Mesothelial cell of epicardium (in vitro differentiated cells): ENCODE measurements around the gene VARS2. TPM values are rescaled to one million over a fixed set of nuclear protein-coding genes. Genes with fewer than 3 reads are reported as not detected.

Experiments
- DNase-seq, 2 experiments: peaks; one replicate each; pipeline ENCODE4 v3.0.0; 2021; ENCODE audit warnings: low spot score in 2 of 2; ENCODE audit not compliant: unreplicated experiment in 2 of 2
- H3K27ac Mint-ChIP-seq: 2 replicates; pipeline ENCODE4 v1.8.0; 2021; ENCODE audit warnings: mixed read lengths
- H3K27me3 Mint-ChIP-seq: 2 replicates; pipeline ENCODE4 v1.8.0; 2021; ENCODE audit warnings: low read depth, mixed read lengths
- H3K36me3 Mint-ChIP-seq: 2 replicates; pipeline ENCODE4 v1.8.0; 2021; ENCODE audit warnings: mixed read lengths
- H3K4me1 Mint-ChIP-seq: 2 replicates; pipeline ENCODE4 v1.8.0; 2021; ENCODE audit warnings: mixed read lengths
- H3K4me3 Mint-ChIP-seq: 2 replicates; pipeline ENCODE4 v1.8.0; 2021; ENCODE audit warnings: mild to moderate bottlenecking, moderate library complexity, mixed read lengths
- H3K9me3 Mint-ChIP-seq: 2 replicates; pipeline ENCODE4 v1.8.0; 2021; ENCODE audit warnings: mixed read lengths
- CTCF ChIP-seq: fragments of 200-600 bp; sonication (generic); IDR thresholded peaks from one replicate; pipeline ENCODE4 v1.5.0; 2021; ENCODE audit warnings: antibody characterized with exemption; ENCODE audit not compliant: unreplicated experiment
- total RNA-seq: library from RNA; stranded (reverse); gene quantifications from 3 replicates; pipeline ENCODE4 v1.2.1, GENCODE V29; 2021

The VARS2 gene
- total RNA-seq, 1 donor from 2014 or later = 67.4 TPM

DNA sequence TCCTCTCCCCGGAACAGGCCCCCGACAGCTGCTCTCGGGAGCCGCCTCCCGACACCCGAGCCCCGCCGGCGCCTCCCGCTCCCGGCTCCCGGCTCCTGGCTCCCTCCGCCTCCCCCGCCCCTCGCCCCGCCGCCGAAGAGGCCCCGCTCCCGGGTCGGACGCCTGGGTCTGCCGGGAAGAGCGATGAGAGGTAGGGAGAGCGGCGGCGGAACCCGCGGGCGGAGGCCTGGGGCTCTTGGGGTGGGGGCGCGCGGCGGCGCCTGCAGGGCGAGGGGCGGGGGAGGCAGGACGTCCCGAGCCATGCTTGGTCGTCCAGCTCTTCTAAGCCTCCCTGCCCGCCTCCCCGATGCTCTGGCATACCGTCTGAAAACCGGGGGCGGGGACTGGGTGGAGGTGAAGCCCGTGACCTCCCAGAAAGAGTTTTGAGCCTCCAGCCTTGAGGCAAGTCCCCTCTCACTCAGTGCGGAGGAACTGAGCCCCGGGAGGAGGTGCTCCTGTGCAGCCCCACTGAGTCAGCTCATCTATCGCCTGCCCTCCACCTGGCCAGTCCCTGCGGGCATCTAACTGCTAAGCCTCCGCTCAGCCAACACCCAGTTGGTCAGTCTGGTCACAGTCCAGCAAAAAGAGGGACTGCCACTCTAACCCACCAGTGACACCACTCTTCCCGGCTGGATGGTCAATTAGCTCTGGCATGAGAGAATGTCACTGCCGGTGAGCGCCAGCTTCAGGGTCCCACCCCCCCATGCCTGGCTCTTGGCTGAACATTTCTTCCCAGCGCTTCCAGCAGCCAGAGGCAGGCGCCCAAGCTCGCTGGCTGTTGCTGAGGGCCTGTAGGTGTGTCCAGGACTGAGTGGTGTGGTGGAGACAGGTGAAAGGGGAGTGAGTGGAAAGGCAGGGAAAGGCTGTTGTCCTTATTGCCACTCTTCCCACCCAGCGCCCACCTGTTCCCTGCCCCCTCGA is 29.2 kb upstream of the VARS2 start:
- no peak for TF ChIP-seq CTCF
- Mint-ChIP-seq H3K36me3 (peaks cover 5% of the 10 kb centered on the region), H3K27me3 (no peaks in the 10 kb centered on the region), H3K27ac (peak overlapping the region; percentile 99), H3K9me3 (no peaks in the 10 kb centered on the region), H3K4me1 (peaks cover 70% of the 10 kb centered on the region), H3K4me3 (peak overlapping the region; percentile 78)
- DNase-seq = peak in 1 of 2 experiments; percentile 55

GRCh38 chr6:30885481-30885998 is 28.5 kb upstream of the VARS2 start:
- peak in 1 of 2 experiments; percentile 42 for DNase-seq

GRCh38 chr6:30885999-30886896 is 27.8 kb upstream of the VARS2 start:
- peak overlapping the region; percentile 78 for H3K4me3 Mint-ChIP-seq
- no peak for TF ChIP-seq CTCF
- no peaks in the 10 kb centered on the region for H3K9me3 Mint-ChIP-seq
- H3K27me3 Mint-ChIP-seq = no peaks in the 10 kb centered on the region
- H3K27ac Mint-ChIP-seq = peak overlapping the region; percentile 99
- peaks cover 12% of the 10 kb centered on the region for H3K36me3 Mint-ChIP-seq
- peaks cover 64% of the 10 kb centered on the region for H3K4me1 Mint-ChIP-seq
- DNase-seq = peak in 1 of 2 experiments; percentile 61

More at GRCh38 chr6:30885481-30885998, 28.5 kb upstream of the VARS2 start:
- Mint-ChIP-seq H3K36me3 (peaks cover 11% of the 10 kb centered on the region), H3K4me3 (peak overlapping the region; percentile 78), H3K4me1 (peaks cover 71% of the 10 kb centered on the region), H3K27me3 (no peaks in the 10 kb centered on the region), H3K27ac (peak overlapping the region; percentile 99), H3K9me3 (no peaks in the 10 kb centered on the region)
- no peak for TF ChIP-seq CTCF

DNA sequence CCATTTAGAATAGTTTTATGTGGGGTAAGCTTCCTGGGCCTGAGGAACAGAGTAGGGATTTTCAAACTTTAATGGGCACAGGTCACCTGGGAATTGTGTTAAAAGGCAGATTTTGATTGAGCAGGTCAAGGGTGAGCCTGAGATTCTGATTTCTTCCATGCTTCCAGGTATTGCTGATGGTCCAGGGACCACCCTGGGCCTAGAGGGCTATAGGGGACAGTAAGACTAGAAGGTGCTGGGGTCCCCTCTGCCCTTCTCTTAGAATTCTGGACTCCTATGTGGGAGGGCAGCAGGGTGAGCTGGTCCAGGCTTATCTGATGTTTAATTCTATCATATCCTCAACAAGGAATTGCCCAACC is 27.2 kb upstream of the VARS2 start:
- Mint-ChIP-seq H3K4me1 (peaks cover 58% of the 10 kb centered on the region), H3K9me3 (no peaks in the 10 kb centered on the region), H3K27ac (peak overlapping the region; percentile 99), H3K4me3 (peak overlapping the region; percentile 78), H3K27me3 (no peaks in the 10 kb centered on the region), H3K36me3 (peaks cover 12% of the 10 kb centered on the region)
- no peak for DNase-seq
- TF ChIP-seq CTCF = no peak
